LNCaP clone FGC (cell line): ENCODE measurements around the gene GABRB1.

ENCODE experiments used
- DNase-seq: peaks from one replicate; pipeline ENCODE4 v3.0.0-alpha.2; 2011; ENCODE audit warnings: low read depth
- H3K4me3 ChIP-seq: 2 replicates; pipeline ENCODE4 v1.5.1; 2011; ENCODE audit warnings: mild to moderate bottlenecking, low read depth, low read length, control low read depth
- CTCF ChIP-seq: IDR thresholded peaks from 2 replicates; pipeline ENCODE4 v1.5.1; 2012; ENCODE audit warnings: mild to moderate bottlenecking; ENCODE audit not compliant: control insufficient read depth, insufficient read depth; ENCODE audit errors: extremely low read depth

GABRB1 gene

GRCh38 chr4:47045261-47045660 lies 13.9 kb downstream of the GABRB1 start:
- no peak for DNase-seq
- no peak overlapping the region for H3K4me3 ChIP-seq
- TF ChIP-seq CTCF, result no peak

GRCh38 chr4:47049347-47049746 lies 18.0 kb downstream of the GABRB1 start:
- no peak overlapping the region for H3K4me3 ChIP-seq
- no peak for TF ChIP-seq CTCF
- DNase-seq, result no peak

- no peak for TF ChIP-seq CTCF
- no peak for DNase-seq
- no peak overlapping the region for H3K4me3 ChIP-seq
Observed at GRCh38 chr4:47050761-47051725, 19.7 kb downstream of the GABRB1 start.

GRCh38 chr4:47053485-47053884 lies 22.1 kb downstream of the GABRB1 start:
- no peak overlapping the region for H3K4me3 ChIP-seq
- no peak for DNase-seq
- no peak for TF ChIP-seq CTCF

GRCh38 chr4:47054130-47054529 lies 22.8 kb downstream of the GABRB1 start:
- no peak for DNase-seq
- H3K4me3 ChIP-seq, result no peak overlapping the region
- no peak for TF ChIP-seq CTCF

- TF ChIP-seq CTCF, result no peak
- H3K4me3 ChIP-seq, result no peak overlapping the region
- DNase-seq, result no peak
Observed at GRCh38 chr4:47057991-47058390, 26.6 kb downstream of the GABRB1 start.
